Mesendoderm (in vitro differentiated cells): ENCODE data around the gene KCNAB1.
A peak's percentile ranks its signal among the peaks of the same experiment; 100 is the strongest.

ENCODE experiments used
- DNase-seq: peaks from one replicate; pipeline ENCODE4 v3.0.0; 2013
- H2AK5ac ChIP-seq: 2 replicates; pipeline ENCODE4 v1.6.1; 2013; ENCODE audit warnings: low read length, inconsistent platforms
- H2BK120ac ChIP-seq: 2 replicates; pipeline ENCODE4 v1.6.1; 2013; ENCODE audit warnings: low read depth, mild to moderate bottlenecking, low read length, moderate library complexity, mixed read lengths
- H2BK15ac ChIP-seq: replicated peaks from 2 replicates; pipeline ENCODE4 v1.6.1; 2013; ENCODE audit warnings: low read depth, mild to moderate bottlenecking, moderate library complexity
- H2BK5ac ChIP-seq: 2 replicates; pipeline ENCODE4 v1.6.1; 2013; ENCODE audit warnings: low read length, inconsistent platforms
- H3K18ac ChIP-seq: 2 replicates; pipeline ENCODE4 v1.6.1; 2013; ENCODE audit warnings: mild to moderate bottlenecking, low read length, mixed read lengths
- H3K23ac ChIP-seq: one replicate; pipeline ENCODE4 v1.6.1; 2013; ENCODE audit warnings: low read length
- H3K27ac ChIP-seq: 2 replicates; pipeline ENCODE4 v1.5.1; 2013; ENCODE audit warnings: low read depth, mild to moderate bottlenecking, inconsistent platforms, low read length, moderate library complexity
- H3K27me3 ChIP-seq: 2 replicates; pipeline ENCODE4 v1.6.1; 2013; ENCODE audit warnings: low read length, control low read depth, mild to moderate bottlenecking, inconsistent platforms; ENCODE audit not compliant: insufficient read depth, poor library complexity
- H3K36me3 ChIP-seq: 2 replicates; pipeline ENCODE4 v1.6.1; 2013; ENCODE audit warnings: low read length, inconsistent platforms; ENCODE audit not compliant: control insufficient read depth, insufficient read depth
- H3K4ac ChIP-seq: one replicate; pipeline ENCODE4 v1.6.1; 2013; ENCODE audit warnings: low read depth, mild to moderate bottlenecking, low read length, moderate library complexity
- H3K4me1 ChIP-seq: 2 replicates; pipeline ENCODE4 v1.6.1; 2013; ENCODE audit warnings: low read depth, low read length, inconsistent platforms; ENCODE audit not compliant: control insufficient read depth
- H3K4me2 ChIP-seq: 2 replicates; pipeline ENCODE4 v1.6.1; 2013; ENCODE audit warnings: low read length
- H3K4me3 ChIP-seq: 2 replicates; pipeline ENCODE4 v1.5.1; 2013; ENCODE audit warnings: mild to moderate bottlenecking, low read length
- H3K56ac ChIP-seq: one replicate; pipeline ENCODE4 v1.6.1; 2013; ENCODE audit warnings: low read length
- H3K79me1 ChIP-seq: 2 replicates; pipeline ENCODE4 v1.6.1; 2013; ENCODE audit warnings: low read length, inconsistent platforms
- H3K79me2 ChIP-seq: 2 replicates; pipeline ENCODE4 v1.6.1; 2013; ENCODE audit warnings: mild to moderate bottlenecking, low read length; ENCODE audit not compliant: control insufficient read depth, insufficient read depth
- H3K9ac ChIP-seq: 2 replicates; pipeline ENCODE4 v1.6.1; 2013; ENCODE audit warnings: low read length, inconsistent platforms
- H4K5ac ChIP-seq: one replicate; pipeline ENCODE4 v1.6.1; 2013; ENCODE audit warnings: low read length
- H4K8ac ChIP-seq: one replicate; pipeline ENCODE4 v1.6.1; 2013; ENCODE audit warnings: low read depth, mild to moderate bottlenecking, control low read depth, low read length, moderate library complexity
- WGBS: extraction: QIAGEN DNeasy Blood & Tissue Kit; methylation state at CpG from one replicate; pipeline ENCODE4 v1.1.7; 2013; ENCODE audit warnings: low lambda C conversion rate, missing lambda C conversion rate; ENCODE audit not compliant: insufficient coverage; ENCODE audit errors: extremely low coverage; 5-methylcytosine and 5-hydroxymethylcytosine counted together

KCNAB1 gene

DNA sequence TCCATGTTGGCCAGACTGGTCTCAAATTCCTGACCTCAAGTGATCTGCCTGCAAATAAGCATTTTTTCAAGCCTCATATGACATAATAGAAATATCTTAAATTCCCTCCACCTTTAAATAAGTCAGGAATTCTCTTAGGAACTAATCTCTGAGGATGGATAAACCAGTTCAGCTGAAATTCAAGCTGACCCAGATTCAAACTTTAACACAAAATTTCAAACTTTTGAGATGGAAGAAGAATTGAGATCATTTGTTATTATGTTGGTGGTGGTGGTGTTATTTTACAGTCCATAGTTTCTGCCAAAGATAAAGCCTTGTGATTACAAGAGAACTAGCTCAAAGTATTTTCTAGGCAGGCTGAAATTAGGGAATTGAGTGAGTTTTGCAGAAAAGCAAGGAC lies 349.1 kb downstream of the KCNAB1 start:
- H2BK15ac ChIP-seq, result no peak overlapping the region
- no peak overlapping the region for H3K23ac ChIP-seq
- H4K5ac ChIP-seq, result no peak overlapping the region
- H3K4me2 ChIP-seq, result no peak overlapping the region
- H3K27me3 ChIP-seq, result no peaks in the 10 kb centered on the region
- H2AK5ac ChIP-seq, result no peak overlapping the region
- no peaks in the 10 kb centered on the region for H3K36me3 ChIP-seq
- no peak for DNase-seq
- H2BK120ac ChIP-seq, result no peak overlapping the region
- H3K9ac ChIP-seq, result no peak overlapping the region
- no peak overlapping the region for H3K4me3 ChIP-seq
- no peak overlapping the region for H3K4ac ChIP-seq
- H3K27ac ChIP-seq, result no peak overlapping the region
- H4K8ac ChIP-seq, result no peak overlapping the region
- H3K18ac ChIP-seq, result no peak overlapping the region
- no peaks in the 10 kb centered on the region for H3K79me1 ChIP-seq
- H3K79me2 ChIP-seq, result no peaks in the 10 kb centered on the region
- no peaks in the 10 kb centered on the region for H3K4me1 ChIP-seq
- H2BK5ac ChIP-seq, result no peak overlapping the region
- no peak overlapping the region for H3K56ac ChIP-seq

GRCh38 chr3:156471431-156471830 lies 351.1 kb downstream of the KCNAB1 start:
- Histone ChIP-seq H3K4me3 (no peak overlapping the region), H3K18ac (no peak overlapping the region), H3K23ac (no peak overlapping the region), H3K79me2 (no peaks in the 10 kb centered on the region), H2BK15ac (no peak overlapping the region), H3K36me3 (no peaks in the 10 kb centered on the region), H3K4me2 (no peak overlapping the region), H4K8ac (no peak overlapping the region), H3K4me1 (no peaks in the 10 kb centered on the region), H3K79me1 (no peaks in the 10 kb centered on the region), H3K27me3 (no peaks in the 10 kb centered on the region), H2BK5ac (no peak overlapping the region), H3K56ac (no peak overlapping the region), H2BK120ac (no peak overlapping the region), H3K4ac (no peak overlapping the region), H4K5ac (no peak overlapping the region), H2AK5ac (no peak overlapping the region), H3K27ac (no peak overlapping the region), H3K9ac (no peak overlapping the region)
- no peak for DNase-seq
- WGBS, result no CpG with 5 or more reads among the region's 3 CpGs

GRCh38 chr3:156472150-156472549 lies 351.8 kb downstream of the KCNAB1 start:
- no peaks in the 10 kb centered on the region for H3K27me3 ChIP-seq
- H4K8ac ChIP-seq, result no peak overlapping the region
- no peak overlapping the region for H3K9ac ChIP-seq
- no peaks in the 10 kb centered on the region for H3K36me3 ChIP-seq
- H2BK5ac ChIP-seq, result no peak overlapping the region
- no peak for DNase-seq
- H2BK15ac ChIP-seq, result no peak overlapping the region
- no peaks in the 10 kb centered on the region for H3K79me2 ChIP-seq
- WGBS, result no CpG with 5 or more reads among the region's 4 CpGs
- no peaks in the 10 kb centered on the region for H3K79me1 ChIP-seq
- H2AK5ac ChIP-seq, result no peak overlapping the region
- H3K4me1 ChIP-seq, result no peaks in the 10 kb centered on the region
- no peak overlapping the region for H3K23ac ChIP-seq
- no peak overlapping the region for H2BK120ac ChIP-seq
- no peak overlapping the region for H4K5ac ChIP-seq
- H3K4me2 ChIP-seq, result no peak overlapping the region
- H3K56ac ChIP-seq, result no peak overlapping the region
- H3K4ac ChIP-seq, result no peak overlapping the region
- H3K27ac ChIP-seq, result no peak overlapping the region
- H3K18ac ChIP-seq, result no peak overlapping the region
- no peak overlapping the region for H3K4me3 ChIP-seq

DNA sequence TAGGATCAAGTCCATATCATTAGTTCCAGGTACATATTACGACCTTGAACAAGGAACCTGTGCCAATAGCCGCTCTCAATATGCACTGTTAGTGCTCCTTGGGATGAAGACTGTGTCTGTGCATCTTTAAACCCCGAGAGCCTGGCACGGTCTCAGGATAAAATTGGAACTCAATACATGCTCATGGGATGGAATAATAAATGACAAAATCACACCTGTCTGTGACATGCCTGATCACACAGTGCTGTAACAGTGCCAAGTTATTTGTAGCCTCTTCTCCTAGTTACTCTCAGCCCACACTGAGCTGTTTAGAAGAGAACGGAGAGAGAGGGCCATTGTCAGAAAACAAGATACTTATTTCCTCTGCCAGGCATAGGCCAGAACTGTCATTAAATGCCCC lies 352.3 kb downstream of the KCNAB1 start:
- H2AK5ac ChIP-seq, result no peak overlapping the region
- no peak overlapping the region for H3K9ac ChIP-seq
- no peaks in the 10 kb centered on the region for H3K4me1 ChIP-seq
- H3K79me1 ChIP-seq, result no peaks in the 10 kb centered on the region
- no peak overlapping the region for H3K18ac ChIP-seq
- H4K5ac ChIP-seq, result no peak overlapping the region
- no peak overlapping the region for H3K4ac ChIP-seq
- no peak overlapping the region for H2BK5ac ChIP-seq
- H3K79me2 ChIP-seq, result no peaks in the 10 kb centered on the region
- no peak overlapping the region for H4K8ac ChIP-seq
- H3K56ac ChIP-seq, result no peak overlapping the region
- H2BK120ac ChIP-seq, result no peak overlapping the region
- WGBS, result no CpG with 5 or more reads among the region's 5 CpGs
- H2BK15ac ChIP-seq, result no peak overlapping the region
- no peak for DNase-seq
- H3K27ac ChIP-seq, result no peak overlapping the region
- H3K27me3 ChIP-seq, result no peaks in the 10 kb centered on the region
- H3K4me3 ChIP-seq, result no peak overlapping the region
- no peak overlapping the region for H3K4me2 ChIP-seq
- H3K23ac ChIP-seq, result no peak overlapping the region
- H3K36me3 ChIP-seq, result no peaks in the 10 kb centered on the region

DNA sequence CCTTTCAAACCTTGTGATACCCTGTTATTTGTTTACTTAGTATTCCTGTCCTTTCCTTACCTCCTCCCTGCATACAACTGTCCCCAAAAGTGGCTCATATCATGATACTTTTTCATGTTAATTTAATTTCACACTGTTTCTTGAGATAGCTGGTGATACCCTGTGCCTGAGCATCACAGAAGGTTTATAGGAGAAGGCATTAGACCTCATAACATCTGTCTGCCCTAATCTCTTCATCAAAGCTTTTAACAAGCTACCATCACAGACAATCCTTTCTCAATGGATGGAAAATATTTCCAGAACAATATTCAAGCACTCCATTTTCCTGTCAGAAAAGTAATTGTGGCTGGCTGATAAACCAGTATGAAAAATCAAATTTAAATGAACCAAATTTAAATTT lies 353.0 kb downstream of the KCNAB1 start:
- no peaks in the 10 kb centered on the region for H3K79me1 ChIP-seq

GRCh38 chr3:156474560-156475389 lies 354.4 kb downstream of the KCNAB1 start:
- Histone ChIP-seq H3K23ac (no peak overlapping the region), H2AK5ac (no peak overlapping the region), H3K4ac (no peak overlapping the region), H3K27me3 (no peaks in the 10 kb centered on the region), H2BK15ac (no peak overlapping the region), H3K36me3 (no peaks in the 10 kb centered on the region), H3K4me3 (no peak overlapping the region), H3K18ac (no peak overlapping the region), H4K5ac (no peak overlapping the region), H2BK5ac (no peak overlapping the region), H3K4me2 (peak overlapping the region; percentile 54), H3K4me1 (no peaks in the 10 kb centered on the region), H3K56ac (peak overlapping the region; percentile 54), H4K8ac (no peak overlapping the region), H3K79me2 (no peaks in the 10 kb centered on the region), H3K9ac (peak overlapping the region; percentile 37), H3K79me1 (no peaks in the 10 kb centered on the region), H2BK120ac (no peak overlapping the region), H3K27ac (no peak overlapping the region)
- WGBS, result no CpG with 5 or more reads among the region's 12 CpGs
- DNase-seq, result peak; percentile 70

More for the DNA sequence above, 353.0 kb downstream of the KCNAB1 start:
- Histone ChIP-seq H3K79me2 (no peaks in the 10 kb centered on the region), H3K27ac (no peak overlapping the region), H3K27me3 (no peaks in the 10 kb centered on the region), H4K8ac (no peak overlapping the region), H3K4me1 (no peaks in the 10 kb centered on the region), H2BK5ac (no peak overlapping the region), H2BK120ac (no peak overlapping the region), H2BK15ac (no peak overlapping the region), H3K18ac (no peak overlapping the region), H3K9ac (no peak overlapping the region), H3K4me3 (no peak overlapping the region), H3K36me3 (no peaks in the 10 kb centered on the region), H4K5ac (no peak overlapping the region), H3K23ac (no peak overlapping the region), H2AK5ac (no peak overlapping the region), H3K56ac (no peak overlapping the region), H3K4ac (no peak overlapping the region), H3K4me2 (no peak overlapping the region)
- DNase-seq, result no peak
